ENCODE measurements around the gene NLRP6. TPM values are rescaled to one million over a fixed set of nuclear protein-coding genes. Genes with fewer than 3 reads are reported as not detected.
"Not testable (repeated sequence)": the region's sequence is repeated elsewhere in the genome, so short reads cannot be mapped to it uniquely, and the experiment has no call there.

Gene NLRP6
- total RNA-seq, 1 donor from 2014 or later, result not detected

- Histone ChIP-seq H3K36me3 (no peaks in the 10 kb centered on the region), H3K27ac (replicated peaks) (peak overlapping the region; percentile 97), H3K27me3 (ENCODE audit: low read depth) (peaks cover 7% of the 10 kb centered on the region), H3K4me3 (peak overlapping the region; percentile 46), H3K4me1 (peaks cover 46% of the 10 kb centered on the region), H3K9me3 (replicated peaks) (no peaks in the 10 kb centered on the region)
- intact Hi-C loops (cut with micrococcal nuclease), result no loop called here
- DNase-seq, result no peak
- TF ChIP-seq, protein P1, sequence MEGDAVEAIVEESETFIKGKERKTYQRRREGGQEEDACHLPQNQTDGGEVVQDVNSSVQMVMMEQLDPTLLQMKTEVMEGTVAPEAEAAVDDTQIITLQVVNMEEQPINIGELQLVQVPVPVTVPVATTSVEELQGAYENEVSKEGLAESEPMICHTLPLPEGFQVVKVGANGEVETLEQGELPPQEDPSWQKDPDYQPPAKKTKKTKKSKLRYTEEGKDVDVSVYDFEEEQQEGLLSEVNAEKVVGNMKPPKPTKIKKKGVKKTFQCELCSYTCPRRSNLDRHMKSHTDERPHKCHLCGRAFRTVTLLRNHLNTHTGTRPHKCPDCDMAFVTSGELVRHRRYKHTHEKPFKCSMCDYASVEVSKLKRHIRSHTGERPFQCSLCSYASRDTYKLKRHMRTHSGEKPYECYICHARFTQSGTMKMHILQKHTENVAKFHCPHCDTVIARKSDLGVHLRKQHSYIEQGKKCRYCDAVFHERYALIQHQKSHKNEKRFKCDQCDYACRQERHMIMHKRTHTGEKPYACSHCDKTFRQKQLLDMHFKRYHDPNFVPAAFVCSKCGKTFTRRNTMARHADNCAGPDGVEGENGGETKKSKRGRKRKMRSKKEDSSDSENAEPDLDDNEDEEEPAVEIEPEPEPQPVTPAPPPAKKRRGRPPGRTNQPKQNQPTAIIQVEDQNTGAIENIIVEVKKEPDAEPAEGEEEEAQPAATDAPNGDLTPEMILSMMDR (IDR thresholded peaks at IDR 0.05; ENCODE audit: borderline replicate concordance), result no peak
These were observed 49.3 kb downstream of the NLRP6 start for GRCh38 chr11:327581-327923.

GRCh38 chr11:328012-328411 is 49.8 kb downstream of the NLRP6 start:
- no peak for DNase-seq
- H3K4me3 ChIP-seq, result no peak overlapping the region
- no peaks in the 10 kb centered on the region for H3K9me3 ChIP-seq (replicated peaks)
- no peaks in the 10 kb centered on the region for H3K36me3 ChIP-seq
- TF ChIP-seq, protein P1 (IDR thresholded peaks at IDR 0.05; ENCODE audit: borderline replicate concordance), result no peak
- H3K27me3 ChIP-seq (ENCODE audit: low read depth), result peaks cover 7% of the 10 kb centered on the region
- H3K4me1 ChIP-seq, result peaks cover 43% of the 10 kb centered on the region
- H3K27ac ChIP-seq (replicated peaks), result peak overlapping the region; percentile 97
- intact Hi-C loops (cut with micrococcal nuclease), result no loop called here

DNA sequence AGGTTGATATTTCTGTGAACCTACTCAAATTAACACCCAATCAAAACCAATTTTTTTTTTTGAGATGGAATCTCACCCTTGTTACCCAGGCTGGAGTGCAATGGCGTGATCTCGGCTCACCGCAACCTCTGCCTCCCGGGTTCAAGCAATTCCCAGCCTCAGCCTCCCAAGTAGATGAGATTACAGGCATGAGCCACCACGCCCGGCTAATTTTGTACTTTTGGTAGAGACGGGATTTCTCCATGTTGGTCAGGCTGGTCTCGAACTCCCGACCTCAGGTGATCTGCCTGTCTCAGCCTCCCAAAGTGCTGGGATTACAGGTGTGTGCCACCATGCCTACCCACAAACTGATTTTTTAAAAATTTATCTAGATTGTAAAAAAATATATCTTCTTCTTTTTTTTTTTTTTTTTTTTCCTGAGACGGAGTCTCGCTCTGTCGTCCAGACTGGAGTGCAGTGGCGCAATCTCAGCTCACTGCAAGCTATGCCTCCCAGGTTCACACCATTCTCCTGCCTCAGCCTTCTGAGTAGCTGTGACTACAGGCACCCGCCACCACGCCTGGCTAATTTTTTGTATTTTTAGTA is 50.4 kb downstream of the NLRP6 start:
- H3K27me3 ChIP-seq (ENCODE audit: low read depth); DNase-seq; H3K36me3 ChIP-seq; H3K4me3 ChIP-seq; intact Hi-C loops (cut with micrococcal nuclease); H3K9me3 ChIP-seq (replicated peaks): not testable (repeated sequence)
- peak overlapping the region; percentile 97 for H3K27ac ChIP-seq (replicated peaks)
- H3K4me1 ChIP-seq, result peaks cover 43% of the 10 kb centered on the region

DNA sequence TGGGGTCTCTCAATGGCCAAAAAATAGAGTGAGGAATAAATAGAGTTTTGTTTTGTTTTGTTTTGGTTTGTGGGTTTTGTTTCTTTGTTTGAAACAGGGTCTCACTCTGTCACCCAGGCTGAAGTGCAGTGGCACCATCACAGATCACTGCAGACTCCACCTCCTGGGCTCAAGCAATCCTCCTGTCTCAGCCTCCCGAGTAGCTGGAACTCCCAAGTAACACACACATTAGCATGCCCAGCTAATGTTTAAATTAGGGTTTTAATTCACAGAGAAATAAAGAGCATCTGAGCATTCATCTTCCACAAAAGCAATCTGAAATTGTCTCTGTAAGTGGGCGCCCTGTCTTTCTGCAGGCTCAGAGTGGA is 51.7 kb downstream of the NLRP6 start:
- TF ChIP-seq, protein P1 (IDR thresholded peaks at IDR 0.05; ENCODE audit: borderline replicate concordance), result no peak
- Histone ChIP-seq H3K27ac (replicated peaks) (no peak overlapping the region), H3K27me3 (ENCODE audit: low read depth) (peaks cover 7% of the 10 kb centered on the region), H3K36me3 (no peaks in the 10 kb centered on the region), H3K4me3 (no peak overlapping the region), H3K4me1 (peaks cover 33% of the 10 kb centered on the region), H3K9me3 (replicated peaks) (no peaks in the 10 kb centered on the region)
- intact Hi-C loops (cut with micrococcal nuclease), result no loop called here
- no peak for DNase-seq

- TF ChIP-seq, protein P1 (IDR thresholded peaks at IDR 0.05; ENCODE audit: borderline replicate concordance), result no peak
- H3K27ac ChIP-seq (replicated peaks), result no peak overlapping the region
- no peak overlapping the region for H3K4me3 ChIP-seq
- DNase-seq, result no peak
- peaks cover 7% of the 10 kb centered on the region for H3K27me3 ChIP-seq (ENCODE audit: low read depth)
- intact Hi-C loops (cut with micrococcal nuclease), result no loop called here
- H3K36me3 ChIP-seq, result no peaks in the 10 kb centered on the region
- H3K9me3 ChIP-seq (replicated peaks), result no peaks in the 10 kb centered on the region
- peaks cover 35% of the 10 kb centered on the region for H3K4me1 ChIP-seq
These were observed 52.1 kb downstream of the NLRP6 start for GRCh38 chr11:330307-330693.

- Histone ChIP-seq H3K4me3 (no peak overlapping the region), H3K27ac (replicated peaks) (no peak overlapping the region), H3K27me3 (ENCODE audit: low read depth) (peaks cover 7% of the 10 kb centered on the region), H3K36me3 (no peaks in the 10 kb centered on the region), H3K9me3 (replicated peaks) (no peaks in the 10 kb centered on the region), H3K4me1 (peaks cover 35% of the 10 kb centered on the region)
- DNase-seq, result no peak
- TF ChIP-seq, protein P1 (IDR thresholded peaks at IDR 0.05; ENCODE audit: borderline replicate concordance), result no peak
- intact Hi-C loops (cut with micrococcal nuclease), result no loop called here
These were observed 52.6 kb downstream of the NLRP6 start for GRCh38 chr11:330694-331357.

All from left ventricle myocardium inferior (tissue), 1 donor.